NCI-H2081 treated with DMSO at 0.1 percent for 48 hours (cell line): ENCODE measurements around the gene SUSD6.
"Not testable (repeated sequence)": the region's sequence is repeated elsewhere in the genome, so short reads cannot be mapped to it uniquely, and the experiment has no call there.

Experiments
- DNase-seq: peaks from one replicate; lab custom pipeline; 2025; lab: John Stamatoyannopoulos, UW

SUSD6 gene

GRCh38 chr14:69591317-69591716, 20.1 kb upstream of the SUSD6 start:
- DNase-seq, result no peak

- no peak for DNase-seq
These were observed 18.2 kb upstream of the SUSD6 start for GRCh38 chr14:69593018-69593677.

DNA sequence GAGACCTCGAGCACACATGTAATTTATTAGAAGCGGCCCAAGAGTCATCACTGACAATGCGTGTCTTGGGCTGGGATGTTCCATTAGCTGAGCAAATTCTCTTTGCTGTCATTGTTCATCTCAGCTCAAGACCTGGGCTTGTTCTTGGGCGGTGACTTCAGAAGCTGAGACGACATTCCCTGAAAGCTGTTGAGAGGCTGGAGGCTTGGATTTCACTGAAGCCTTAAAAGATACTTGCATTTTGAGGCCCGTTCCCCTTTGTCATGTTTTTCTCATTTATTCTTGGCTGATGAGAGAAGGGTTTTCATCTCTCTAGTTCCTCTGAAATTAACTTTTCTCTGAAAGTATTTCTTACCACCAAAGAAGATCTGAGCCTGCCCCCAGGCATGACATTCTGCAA, 16.6 kb upstream of the SUSD6 start:
- DNase-seq, result no peak

- no peak for DNase-seq
These were observed 16.1 kb upstream of the SUSD6 start for GRCh38 chr14:69595336-69595735.

- not testable (repeated sequence) for DNase-seq
These were observed 12.0 kb upstream of the SUSD6 start for GRCh38 chr14:69599431-69599830.

DNA sequence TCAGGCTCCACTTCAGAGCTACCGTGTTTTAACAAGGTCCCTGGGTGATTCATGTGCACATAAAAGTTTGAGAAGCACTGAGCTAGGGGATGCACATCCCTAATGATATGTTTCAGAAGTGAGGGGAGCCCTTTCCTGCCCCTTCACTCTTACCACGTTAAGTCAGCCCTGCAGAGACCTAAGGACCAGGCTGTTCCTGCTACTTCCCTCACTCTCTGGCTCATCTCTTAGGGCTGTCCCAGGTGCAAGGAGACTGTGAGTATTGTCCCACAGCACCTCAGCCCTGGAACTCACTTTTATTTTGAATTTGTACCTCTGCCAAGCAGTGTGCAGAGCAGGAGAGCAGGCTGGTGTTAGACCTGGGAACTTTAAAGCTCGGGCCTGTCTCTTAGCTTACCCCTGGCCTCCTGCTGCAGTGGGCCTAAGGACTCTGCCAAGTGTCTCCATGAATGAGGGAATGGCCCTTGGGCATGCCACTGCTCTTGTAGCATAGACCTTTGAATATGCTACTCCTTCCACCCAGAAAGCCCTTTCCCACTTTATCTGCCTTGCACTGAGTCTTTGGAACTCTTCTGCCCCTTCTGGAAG, 11.0 kb upstream of the SUSD6 start:
- no peak for DNase-seq

GRCh38 chr14:69605738-69606137, 5.7 kb upstream of the SUSD6 start:
- no peak for DNase-seq

- no peak for DNase-seq
These were observed 4.9 kb upstream of the SUSD6 start for GRCh38 chr14:69606258-69607184.

DNA sequence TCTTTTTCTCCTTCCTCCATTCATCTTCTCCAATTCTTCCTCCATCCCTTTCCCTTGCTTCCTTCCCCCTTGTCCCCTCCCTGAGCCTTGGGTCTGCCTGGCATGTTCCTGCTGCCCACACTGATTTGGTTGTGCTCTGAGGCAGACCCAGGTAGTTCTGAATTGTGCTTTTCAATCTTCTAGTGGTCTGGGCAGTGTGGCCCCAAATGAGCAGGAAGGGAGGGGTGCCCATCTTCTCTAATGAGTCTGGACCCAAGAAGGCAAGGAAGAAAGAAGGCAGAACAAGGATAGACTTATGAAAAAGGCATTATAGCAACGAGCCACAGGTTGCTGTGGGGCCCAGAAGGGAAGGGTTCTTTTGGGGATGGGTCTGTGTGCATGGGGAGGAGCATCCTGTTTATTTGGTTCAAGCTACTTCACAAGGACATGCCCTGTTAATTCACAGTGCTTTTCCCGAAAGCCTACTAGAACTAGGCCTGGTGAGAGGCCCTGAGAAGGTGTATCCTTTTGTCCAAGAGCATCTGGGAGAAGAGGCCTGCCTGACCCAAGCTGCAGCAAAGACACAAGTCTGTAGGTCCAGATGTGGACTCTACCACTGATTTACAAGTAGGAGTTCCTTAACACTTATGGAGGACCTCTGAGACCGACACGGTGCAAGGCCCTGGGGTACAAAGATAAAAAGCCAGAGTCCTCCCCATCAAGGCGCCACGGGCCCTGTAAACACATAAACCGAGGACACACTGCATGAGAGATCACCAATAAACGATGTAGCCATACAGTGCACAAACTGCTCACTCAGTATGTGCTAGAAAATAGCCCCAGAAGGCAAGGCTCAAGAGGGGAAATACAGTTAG, 1.1 kb upstream of the SUSD6 start:
- no peak for DNase-seq

DNA sequence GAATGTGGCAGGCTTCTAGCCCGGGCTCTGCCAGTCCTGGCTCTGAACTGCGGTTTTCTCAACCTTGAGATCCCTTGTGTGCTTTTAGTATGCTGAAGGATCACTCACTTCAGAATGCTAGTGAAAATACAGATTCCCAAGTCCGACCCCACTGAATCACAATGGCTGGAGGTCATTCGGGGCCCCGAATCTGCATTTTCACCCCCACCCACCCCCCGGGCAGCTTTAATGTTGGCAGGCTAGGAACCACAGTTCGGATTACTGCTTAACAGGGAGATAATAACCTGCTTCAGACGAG, 573 bp upstream of the SUSD6 start:
- no peak for DNase-seq

DNA sequence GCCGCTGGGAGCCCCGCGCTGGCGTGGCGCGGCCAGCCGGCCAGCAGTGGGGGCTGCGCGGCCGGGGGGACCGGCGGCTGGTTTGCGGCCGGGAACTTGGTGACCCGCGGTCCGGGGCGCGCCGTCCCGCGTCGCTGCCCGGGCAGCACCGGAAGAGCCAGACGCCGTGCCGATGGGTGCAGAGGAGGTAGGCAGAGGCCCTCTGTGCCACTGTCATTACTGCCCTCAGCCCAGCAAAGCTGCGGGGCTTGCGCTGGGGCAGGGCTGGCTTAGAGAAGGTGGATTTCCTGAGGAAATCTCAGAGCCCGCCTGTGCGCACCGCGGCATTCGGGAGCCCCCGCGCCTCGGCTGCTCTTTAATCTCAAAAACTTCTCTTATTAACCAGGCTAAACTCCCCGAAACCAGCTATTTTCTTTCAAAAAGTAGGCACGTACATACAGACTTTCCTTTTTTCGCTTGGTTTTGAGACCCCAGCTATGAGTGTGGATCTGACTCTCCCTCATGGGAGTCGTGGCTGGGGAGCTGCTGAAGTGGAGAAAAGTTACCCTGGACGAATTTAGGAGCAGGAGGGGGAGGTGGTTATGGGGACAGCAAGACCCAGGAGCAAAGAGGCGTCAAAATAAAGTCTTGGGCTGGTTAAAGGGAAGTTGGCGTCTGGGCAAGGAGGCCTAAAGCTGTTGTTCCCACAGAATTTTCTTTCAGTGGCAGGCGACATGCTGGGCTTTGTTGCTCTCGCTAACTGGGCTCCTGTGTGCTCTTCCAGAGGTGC, 802 bp downstream of the SUSD6 start:
- DNase-seq, result no peak

DNA sequence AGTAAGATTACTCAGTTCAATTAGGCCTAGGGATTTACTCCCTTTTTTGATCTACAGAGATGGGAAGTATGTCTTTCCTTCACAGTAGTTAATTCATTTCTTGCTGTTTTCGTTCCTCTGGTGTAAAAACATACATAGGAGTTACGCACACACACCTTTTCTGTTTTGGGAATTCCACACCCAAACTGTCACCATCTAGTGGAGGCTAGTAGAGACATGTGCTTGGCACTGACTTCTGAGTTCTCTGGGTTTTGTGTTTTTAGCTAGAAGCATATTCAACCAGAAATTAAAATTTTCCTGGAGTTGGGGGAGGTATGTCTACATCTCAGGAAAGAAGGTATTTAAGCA, 1.4 kb downstream of the SUSD6 start:
- no peak for DNase-seq

DNA sequence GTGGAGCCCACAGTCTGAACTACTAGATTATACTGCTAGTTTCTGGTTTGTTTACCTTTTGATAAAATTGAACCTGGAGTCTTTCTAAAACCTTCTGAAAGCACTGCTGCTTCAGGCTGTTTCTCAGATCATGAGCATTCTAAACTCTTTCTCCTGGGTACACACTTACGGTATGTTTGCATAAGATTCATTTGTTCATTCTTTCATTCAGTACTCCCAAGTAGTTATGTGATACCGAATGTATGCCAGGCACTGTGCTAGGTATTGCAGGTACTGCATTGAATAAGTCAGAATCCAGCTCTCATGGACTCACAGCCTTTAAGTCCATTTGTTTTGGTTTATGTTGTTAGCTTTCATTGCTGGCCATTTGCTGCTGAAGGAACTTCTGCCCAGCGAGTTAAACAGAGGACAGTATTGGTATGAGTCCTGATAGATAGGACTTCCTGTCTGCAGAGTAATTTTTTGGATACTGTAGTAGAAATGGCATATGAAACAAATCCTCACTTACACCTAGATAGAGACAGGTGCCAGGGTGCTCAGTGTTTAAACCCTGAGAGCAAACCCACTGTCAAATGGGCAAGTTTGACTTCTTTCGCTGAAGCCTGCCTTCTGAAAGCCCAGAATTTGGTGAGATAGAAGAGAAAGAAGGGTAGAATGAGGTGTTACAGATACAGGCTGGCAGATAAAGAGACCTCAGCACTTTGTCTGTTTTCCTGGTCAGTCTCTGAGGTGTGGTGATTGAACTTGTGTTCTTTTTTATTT, 2.1 kb downstream of the SUSD6 start:
- DNase-seq, result no peak

DNA sequence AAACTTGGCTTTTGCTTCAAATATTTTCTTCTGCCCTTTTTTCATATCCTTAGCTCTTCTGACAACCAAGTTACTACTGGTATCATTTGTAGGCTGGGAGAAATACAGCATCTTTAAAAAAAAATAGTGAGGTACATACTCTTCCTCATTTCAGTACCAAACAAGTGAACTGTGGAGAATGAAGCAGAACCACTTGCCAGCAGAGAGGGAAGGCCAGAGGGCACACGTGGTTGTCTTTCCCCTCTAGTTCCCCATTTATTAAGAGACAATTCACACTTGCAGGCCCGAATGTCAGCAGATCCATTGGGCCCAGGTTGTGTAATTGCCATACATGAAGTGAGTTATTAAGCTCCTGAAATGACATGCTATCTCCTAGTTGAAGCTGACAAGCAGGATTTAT, 3.2 kb downstream of the SUSD6 start:
- DNase-seq, result no peak

GRCh38 chr14:69615121-69615495, 3.7 kb downstream of the SUSD6 start:
- DNase-seq, result no peak

GRCh38 chr14:69615496-69616407, 4.4 kb downstream of the SUSD6 start:
- DNase-seq, result peak; percentile 29

DNA sequence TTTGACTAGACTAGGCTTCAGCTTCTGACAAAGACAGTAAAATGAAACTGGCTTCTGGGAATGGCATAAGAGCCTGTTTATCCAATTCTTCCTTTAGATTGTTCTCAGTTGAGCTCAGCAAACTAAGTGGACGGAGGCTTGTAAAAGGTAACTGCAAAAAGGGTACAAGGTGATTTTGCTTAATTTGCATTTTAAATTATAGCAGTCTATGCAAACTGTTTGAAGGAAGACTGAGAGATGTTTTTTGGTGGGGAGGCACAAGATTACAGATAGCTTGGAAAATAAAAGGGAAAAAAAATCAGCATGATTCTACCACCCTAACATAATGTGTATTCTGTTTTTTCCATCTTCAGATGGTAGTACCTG, 5.0 kb downstream of the SUSD6 start:
- no peak for DNase-seq

DNA sequence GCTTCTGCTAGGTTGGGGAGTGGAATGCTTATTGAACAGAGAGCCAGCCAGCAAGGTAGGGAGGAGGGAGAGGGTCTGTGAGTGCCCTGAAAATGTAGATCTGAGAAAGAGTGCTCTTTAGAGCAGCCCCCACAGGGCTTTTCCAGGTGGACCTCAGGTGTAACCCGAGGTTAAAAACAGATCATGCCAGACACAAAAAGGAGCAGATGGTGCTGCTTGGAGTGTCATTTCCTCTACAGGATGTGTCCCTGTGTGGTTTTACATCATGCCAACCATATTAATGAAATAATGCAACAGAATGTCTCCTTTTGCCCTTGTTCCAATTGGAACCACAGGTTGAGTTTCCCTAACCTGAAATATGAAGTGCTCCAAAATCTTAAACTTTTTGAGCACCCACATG, 6.4 kb downstream of the SUSD6 start:
- DNase-seq, result no peak

DNA sequence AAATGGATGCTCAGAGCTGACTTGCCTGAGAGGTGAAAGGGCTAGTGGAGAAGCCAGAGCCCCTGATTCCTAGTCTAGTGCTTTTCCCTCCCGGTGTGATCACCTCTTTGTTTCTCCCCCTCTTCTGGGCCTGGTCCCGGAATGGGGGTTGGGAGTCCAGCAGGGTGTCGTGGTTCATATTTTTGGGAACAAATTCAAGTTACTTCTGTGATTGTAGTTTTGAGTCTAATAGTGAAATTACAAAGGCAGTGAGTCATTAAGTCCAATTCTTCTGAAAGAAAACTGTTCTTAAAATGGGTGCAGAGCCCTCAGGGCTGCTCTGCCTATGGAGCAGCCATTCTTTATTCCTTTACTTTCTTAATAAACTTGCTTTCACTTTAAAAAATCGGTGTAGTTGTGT, 7.6 kb downstream of the SUSD6 start:
- DNase-seq, result no peak

- DNase-seq, result no peak
These were observed 8.8 kb downstream of the SUSD6 start for GRCh38 chr14:69620211-69620611.
